ENCODE data around the gene KDM4F. TPM values are rescaled to one million over a fixed set of nuclear protein-coding genes. Genes with fewer than 3 reads are reported as not detected.

Gene KDM4F
- total and polyA plus RNA-seq, 9 donors: not detected

- H3K4me1 ChIP-seq (ENCODE audit: insufficient read depth): no peaks in the 10 kb centered on the region
- no peaks in the 10 kb centered on the region for H3K9me3 ChIP-seq
- H3K36me3 ChIP-seq: no peaks in the 10 kb centered on the region
- H3K27me3 ChIP-seq: no peaks in the 10 kb centered on the region
- DNase-seq: no peak
- intact Hi-C loops (cut with DNase I): no loop called here
- H3K27ac ChIP-seq: no peak overlapping the region
- no peak overlapping the region for H3K4me3 ChIP-seq
- TF ChIP-seq, protein P1, sequence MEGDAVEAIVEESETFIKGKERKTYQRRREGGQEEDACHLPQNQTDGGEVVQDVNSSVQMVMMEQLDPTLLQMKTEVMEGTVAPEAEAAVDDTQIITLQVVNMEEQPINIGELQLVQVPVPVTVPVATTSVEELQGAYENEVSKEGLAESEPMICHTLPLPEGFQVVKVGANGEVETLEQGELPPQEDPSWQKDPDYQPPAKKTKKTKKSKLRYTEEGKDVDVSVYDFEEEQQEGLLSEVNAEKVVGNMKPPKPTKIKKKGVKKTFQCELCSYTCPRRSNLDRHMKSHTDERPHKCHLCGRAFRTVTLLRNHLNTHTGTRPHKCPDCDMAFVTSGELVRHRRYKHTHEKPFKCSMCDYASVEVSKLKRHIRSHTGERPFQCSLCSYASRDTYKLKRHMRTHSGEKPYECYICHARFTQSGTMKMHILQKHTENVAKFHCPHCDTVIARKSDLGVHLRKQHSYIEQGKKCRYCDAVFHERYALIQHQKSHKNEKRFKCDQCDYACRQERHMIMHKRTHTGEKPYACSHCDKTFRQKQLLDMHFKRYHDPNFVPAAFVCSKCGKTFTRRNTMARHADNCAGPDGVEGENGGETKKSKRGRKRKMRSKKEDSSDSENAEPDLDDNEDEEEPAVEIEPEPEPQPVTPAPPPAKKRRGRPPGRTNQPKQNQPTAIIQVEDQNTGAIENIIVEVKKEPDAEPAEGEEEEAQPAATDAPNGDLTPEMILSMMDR (IDR thresholded peaks at IDR 0.05): no peak
- no peak for TF ChIP-seq POLR2A (IDR thresholded peaks at IDR 0.05)
- no peak for TF ChIP-seq EP300 (IDR thresholded peaks at IDR 0.05)
Observed at GRCh38 chr11:95045812-95046211, 3.4 kb upstream of the KDM4F start.

DNA sequence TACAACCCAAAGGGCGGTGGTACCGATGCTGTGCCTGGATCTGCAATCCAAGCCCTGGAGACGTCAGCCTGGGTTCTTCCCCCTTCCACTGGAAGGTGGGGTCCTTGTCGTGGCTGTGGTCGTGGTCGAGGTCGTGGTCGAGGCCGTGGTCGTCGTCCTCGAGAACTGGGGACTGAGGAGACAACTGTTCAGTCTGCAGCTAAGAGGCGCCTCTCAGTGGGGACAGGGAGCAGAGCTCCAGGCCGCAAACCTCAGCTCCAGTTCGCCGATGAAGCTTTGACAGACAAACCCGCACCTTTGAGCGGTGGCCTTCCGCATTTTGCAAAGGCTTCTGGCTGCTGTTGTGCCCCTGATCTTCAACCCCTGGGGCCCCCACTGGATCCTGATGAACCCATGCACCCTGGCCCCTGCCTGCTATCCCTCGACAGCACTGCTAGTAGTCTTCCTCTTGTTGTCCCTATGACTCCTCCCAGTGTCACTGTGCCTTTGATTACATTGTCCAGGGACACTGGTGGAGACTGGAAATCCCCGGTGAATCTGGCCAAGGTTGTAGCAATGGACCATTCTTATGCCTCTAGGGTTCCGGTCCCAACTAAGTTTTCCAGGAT is 1.5 kb downstream of the KDM4F start:
- Histone ChIP-seq H3K27me3 (no peaks in the 10 kb centered on the region), H3K9me3 (no peaks in the 10 kb centered on the region), H3K4me3 (no peak overlapping the region), H3K36me3 (no peaks in the 10 kb centered on the region), H3K4me1 (ENCODE audit: insufficient read depth) (no peaks in the 10 kb centered on the region), H3K27ac (no peak overlapping the region)
- DNase-seq: no peak
- intact Hi-C loops (cut with DNase I): no loop called here
- no peak for TF ChIP-seq EP300 (IDR thresholded peaks at IDR 0.05)
- TF ChIP-seq, protein P1 (IDR thresholded peaks at IDR 0.05): no peak
- TF ChIP-seq POLR2A (IDR thresholded peaks at IDR 0.05): no peak
- WGBS, 3 donors: 94 to 96% (median 95%) methylated on average over 22 of the region's 22 CpGs

- H3K9me3 ChIP-seq: no peaks in the 10 kb centered on the region
- peaks cover 2% of the 10 kb centered on the region for H3K27me3 ChIP-seq
- no peak overlapping the region for H3K27ac ChIP-seq
- WGBS, 3 donors: 82 to 87% (median 82%) methylated on average over 2 of the region's 2 CpGs
- no peak overlapping the region for H3K4me3 ChIP-seq
- TF ChIP-seq POLR2A (IDR thresholded peaks at IDR 0.05) (no peak), EP300 (IDR thresholded peaks at IDR 0.05) (no peak)
- TF ChIP-seq, protein P1 (IDR thresholded peaks at IDR 0.05): no peak
- no peak for DNase-seq
- intact Hi-C loops (cut with DNase I): no loop called here
- H3K36me3 ChIP-seq: no peaks in the 10 kb centered on the region
- no peaks in the 10 kb centered on the region for H3K4me1 ChIP-seq (ENCODE audit: insufficient read depth)
Observed at GRCh38 chr11:95054356-95054755, 5.1 kb downstream of the KDM4F start.

DNA sequence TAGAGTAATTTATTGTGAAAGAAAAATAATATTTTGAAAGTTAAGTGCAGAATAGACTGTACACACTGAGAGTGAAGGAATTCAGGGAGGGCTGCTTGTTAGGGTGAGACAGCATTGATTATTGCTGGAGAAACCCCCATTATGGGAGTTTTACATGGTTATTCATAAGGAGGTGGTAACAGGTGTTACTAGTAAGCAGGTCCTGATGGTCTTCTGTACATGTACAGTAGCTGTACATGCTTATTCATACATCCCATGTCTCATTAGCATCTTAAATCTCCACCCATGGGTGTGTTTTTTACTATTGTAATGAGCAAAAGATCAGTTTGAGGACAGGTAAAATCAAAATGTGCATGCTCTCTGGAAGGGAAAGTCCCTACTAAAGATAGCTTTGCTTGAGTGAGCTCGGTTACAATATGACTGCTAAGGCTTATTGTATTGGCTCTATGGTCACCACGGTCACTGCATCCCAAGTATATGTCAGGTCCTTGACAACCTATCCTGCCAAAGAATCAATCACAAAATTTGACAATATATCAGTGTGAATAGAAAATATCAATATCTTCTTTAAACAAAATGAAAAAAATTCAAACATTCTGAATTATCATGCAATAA is 6.2 kb downstream of the KDM4F start:
- intact Hi-C loops (cut with DNase I): no loop called here
- H3K4me1 ChIP-seq (ENCODE audit: insufficient read depth): no peaks in the 10 kb centered on the region
- no peaks in the 10 kb centered on the region for H3K9me3 ChIP-seq
- peaks cover 2% of the 10 kb centered on the region for H3K27me3 ChIP-seq
- TF ChIP-seq, protein P1 (IDR thresholded peaks at IDR 0.05): no peak
- no peak for TF ChIP-seq POLR2A (IDR thresholded peaks at IDR 0.05)
- TF ChIP-seq EP300 (IDR thresholded peaks at IDR 0.05): no peak
- no peaks in the 10 kb centered on the region for H3K36me3 ChIP-seq
- DNase-seq: no peak
- 41 to 45% (median 41%) methylated on average over 2 of the region's 2 CpGs for WGBS, 3 donors
- no peak overlapping the region for H3K27ac ChIP-seq
- H3K4me3 ChIP-seq: no peak overlapping the region
